A549 (cell line): ENCODE measurements around the gene B3GALT2. TPM values are rescaled to one million over a fixed set of nuclear protein-coding genes. Genes with fewer than 3 reads are reported as not detected.

Experiments
- ATAC-seq, 2 experiments: fragments of 200-7000 bp in 1 of 2; fragments of >200 bp in 1 of 2; cut with Nextera tagmentation in 1 of 2; cut with Tn5 transposase in 1 of 2; 3 replicates each; pipeline versions ENCODE4 v1.8.0 to v1.9.1; 2018 to 2020; ENCODE audit warnings: mild to moderate bottlenecking in 1 of 2, moderate library complexity in 1 of 2
- CTCF ChIA-PET: fragments of 300-600 bp; sonication (Branson Sonifier 250); formaldehyde crosslinking; extraction: SDS; loops from one replicate; lab custom pipeline; 2021; ENCODE audit warnings: antibody characterized with exemption, inconsistent platforms; lab: Yijun Ruan, JAX
- POLR2A ChIA-PET: fragments of 350-600 bp; formaldehyde crosslinking; extraction: SDS; loops from one replicate; lab custom pipeline; 2021; ENCODE audit warnings: antibody characterized with exemption, inconsistent platforms; lab: Yijun Ruan, JAX
- DNase-seq, 2 experiments: peaks; one replicate each; pipeline versions ENCODE4 v3.0.0 to v3.0.0-alpha.2; 2011 to 2016; ENCODE audit warnings: low read depth in 1 of 2, low spot score in 1 of 2
- FAIRE-seq: peaks from 2 replicates; lab custom pipeline; 2011; peaks lifted over from hg19 to GRCh38; lab: Jason Lieb, UNC
- H3K27ac ChIP-seq, 2 experiments: fragments of >200 bp; sonication (Bioruptor Twin); formaldehyde crosslinking; 3 replicates each; pipeline ENCODE4 v1.5.1; 2016 to 2017
- H3K4me1 ChIP-seq: fragments of >200 bp; sonication (Bioruptor Twin); formaldehyde crosslinking; 3 replicates; pipeline ENCODE4 v1.6.1; 2016
- H3K4me2 ChIP-seq: fragments of >200 bp; sonication (Bioruptor Twin); formaldehyde crosslinking; 3 replicates; pipeline ENCODE4 v1.6.1; 2016
- H3K4me3 ChIP-seq: fragments of >200 bp; sonication (Bioruptor Twin); formaldehyde crosslinking; 3 replicates; pipeline ENCODE4 v1.5.1; 2016
- H3K9me3 ChIP-seq: fragments of >200 bp; sonication (Bioruptor Twin); formaldehyde crosslinking; 3 replicates; pipeline ENCODE4 v1.6.1; 2016
- BCL3 ChIP-seq: fragments of >200 bp; sonication (Bioruptor Twin); formaldehyde crosslinking; IDR thresholded peaks from 3 replicates; pipeline ENCODE4 v1.6.1; 2016
- BHLHE40 ChIP-seq: IDR thresholded peaks from 2 replicates; pipeline ENCODE4 v1.6.1; 2012; ENCODE audit warnings: low read depth, low read length, inconsistent platforms
- CBX2 ChIP-seq: fragments of 200-600 bp; sonication (generic); IDR thresholded peaks from 2 replicates; pipeline ENCODE4 v1.6.1; 2016; ENCODE audit warnings: low read depth, mild to moderate bottlenecking, borderline replicate concordance
- CEBPB ChIP-seq, 2 experiments: fragments of >200 bp in 1 of 2; sonication (Bioruptor Twin) in 1 of 2; formaldehyde crosslinking in 1 of 2; IDR thresholded peaks; 2 replicates each; pipeline ENCODE4 v1.6.1; 2012 to 2016
- CHD2 ChIP-seq: fragments of 150-350 bp; IDR thresholded peaks from 2 replicates; pipeline ENCODE4 v1.6.1; 2014; ENCODE audit warnings: low read length; ENCODE audit not compliant: partially characterized antibody
- CTCF ChIP-seq: fragments of >200 bp; sonication (Bioruptor Twin); formaldehyde crosslinking; IDR thresholded peaks from 3 replicates; pipeline ENCODE4 v1.5.1; 2016
- EHMT2 ChIP-seq: fragments of 200-600 bp; sonication (generic); IDR thresholded peaks from 2 replicates; pipeline ENCODE4 v1.6.1; 2016; ENCODE audit warnings: antibody characterized with exemption, low read depth, mild to moderate bottlenecking, moderate library complexity
- FOSL2 ChIP-seq, 2 experiments: fragments of 450-650 bp in 1 of 2; fragments of >200 bp in 1 of 2; sonication (Bioruptor Twin) in 1 of 2; formaldehyde crosslinking; IDR thresholded peaks; 2 replicates each; pipeline versions ENCODE4 v1.5.0 to v1.6.1; 2016 to 2020; ENCODE audit warnings: mild to moderate bottlenecking in 1 of 2, moderate library complexity in 1 of 2
- HEYL ChIP-seq: fragments of 250-450 bp; sonication (Bioruptor Pico); IDR thresholded peaks from 2 replicates; pipeline ENCODE4 v1.8.0; 2021; ENCODE audit warnings: mild to moderate bottlenecking, moderate library complexity
- HOXA7 ChIP-seq: fragments of 250-450 bp; sonication (Bioruptor Pico); IDR thresholded peaks from 2 replicates; pipeline ENCODE4 v1.5.0; 2020; ENCODE audit warnings: mild to moderate bottlenecking, moderate library complexity
- HOXB5 ChIP-seq: fragments of 250-450 bp; sonication (Bioruptor Pico); IDR thresholded peaks from 2 replicates; pipeline ENCODE4 v1.5.0; 2020; ENCODE audit warnings: mild to moderate bottlenecking, moderate library complexity
- JUNB ChIP-seq: fragments of >200 bp; sonication (Bioruptor Twin); formaldehyde crosslinking; IDR thresholded peaks from 2 replicates; pipeline ENCODE4 v1.6.1; 2016
- MAX ChIP-seq: IDR thresholded peaks from 2 replicates; pipeline ENCODE4 v1.6.1; 2012
- NR3C1 ChIP-seq: fragments of >200 bp; sonication (Bioruptor Twin); formaldehyde crosslinking; IDR thresholded peaks from 3 replicates; pipeline ENCODE4 v1.6.1; 2017
- PBX3 ChIP-seq: IDR thresholded peaks from 2 replicates; pipeline ENCODE4 v1.6.1; 2012
- PHF8 ChIP-seq: fragments of 200-600 bp; sonication (generic); IDR thresholded peaks from 2 replicates; pipeline ENCODE4 v1.6.1; 2016; ENCODE audit warnings: low read depth, mild to moderate bottlenecking, antibody characterized with exemption, moderate library complexity, borderline replicate concordance
- POLR2A ChIP-seq: IDR thresholded peaks from 2 replicates; pipeline ENCODE4 v1.6.1; 2012; ENCODE audit warnings: mild to moderate bottlenecking, low read length
- POLR2AphosphoS2 ChIP-seq: conservative IDR thresholded peaks from 2 replicates; pipeline ENCODE4 v1.6.1; 2012; ENCODE audit warnings: low read length, improper control_type of control experiment, inconsistent platforms
- RAD21 ChIP-seq, 2 experiments: fragments of >200 bp in 1 of 2; sonication (Bioruptor Twin) in 1 of 2; formaldehyde crosslinking in 1 of 2; IDR thresholded peaks in 1 of 2; conservative IDR thresholded peaks in 1 of 2; 2 replicates in 1 of 2; 3 replicates in 1 of 2; pipeline ENCODE4 v1.6.1; 2012 to 2018; ENCODE audit warnings: inconsistent platforms in 1 of 2
- RFX5 ChIP-seq: fragments of 450-650 bp; IDR thresholded peaks from 2 replicates; pipeline ENCODE4 v1.7.1; 2014; ENCODE audit warnings: antibody characterized with exemption, mild to moderate bottlenecking, moderate library complexity
- SMC3 ChIP-seq: fragments of >200 bp; sonication (Bioruptor Twin); formaldehyde crosslinking; IDR thresholded peaks from 3 replicates; pipeline ENCODE4 v1.6.1; 2018; ENCODE audit warnings: inconsistent platforms
- TFCP2L1 ChIP-seq: fragments of 250-450 bp; sonication (Bioruptor Pico); IDR thresholded peaks from 2 replicates; pipeline ENCODE4 v1.5.0; 2021; ENCODE audit warnings: mild to moderate bottlenecking
- TP53 ChIP-seq: fragments of 250-450 bp; sonication (Bioruptor Pico); IDR thresholded peaks from 2 replicates; pipeline ENCODE4 v1.5.0; 2021; ENCODE audit warnings: mild to moderate bottlenecking, moderate library complexity
- ZSCAN20 ChIP-seq: fragments of 250-450 bp; sonication (Bioruptor Pico); IDR thresholded peaks from 2 replicates; pipeline ENCODE4 v1.8.0; 2022; ENCODE audit warnings: mild to moderate bottlenecking, moderate library complexity
- WGBS: methylation state at CpG from one replicate; pipeline ENCODE4 v1.1.6; 2017; ENCODE audit errors: missing lambda C conversion rate; 5-methylcytosine and 5-hydroxymethylcytosine counted together
- polyA plus RNA-seq, 4 experiments: library from polyadenylated mRNA; depleted of rRNA in 3 of 4; stranded (reverse); fragments of >200 nt; fragmentation: RNase III in 1 of 4; extraction: RNeasy Plus Mini Kit Qiagen cat#74134 plus additional on column Dnase treatment in 1 of 4; gene quantifications; 2 replicates in 3 of 4; 3 replicates in 1 of 4; pipeline ENCODE4 v1.2.3, GENCODE V29; 2011 to 2017

The B3GALT2 gene
- polyA plus RNA-seq, 2 of the 4 experiments (the other 2 are of a cell fraction), result not detected

- Histone ChIP-seq H3K27ac (no peak overlapping the region), H3K4me2 (no peak overlapping the region), H3K4me3 (no peak overlapping the region), H3K4me1 (no peaks in the 10 kb centered on the region), H3K9me3 (no peaks in the 10 kb centered on the region)
- ChIA-PET CTCF (interaction anchor here (0.9 kb wide), 1 partner anchor 9 kb away, joined by 3 read pairs; the partner anchor contains the start of gene B3GALT2), POLR2A (interaction anchor here (0.7 kb wide), 1 partner anchor 826 kb away, joined by 3 read pairs; no protein-coding TSS in a partner anchor)
- FAIRE-seq (no peak), DNase-seq (no peak), ATAC-seq (no peak)
- TF ChIP-seq RAD21 (conservative IDR thresholded peaks at IDR 0.05 in 1 of 2, IDR thresholded peaks at IDR 0.05 in 1 of 2) (no peak), PBX3 (no peak), TFCP2L1 (no peak), NR3C1 (no peak), HEYL (CRISPR knock-in tag) (no peak), TP53 (CRISPR knock-in tag) (no peak), BHLHE40 (no peak), RFX5 (no peak), POLR2A (no peak), BCL3 (no peak), HOXB5 (CRISPR knock-in tag) (no peak), CHD2 (no peak), JUNB (no peak)
Measured at GRCh38 chr1:193176788-193177187, 9.6 kb downstream of the B3GALT2 start.

- Histone ChIP-seq H3K4me1 (no peaks in the 10 kb centered on the region), H3K4me3 (no peak overlapping the region)
- no peak for DNase-seq
- FAIRE-seq, result no peak
- POLR2A ChIA-PET, result no interaction called here
- CTCF ChIA-PET, result no interaction called here
- TF ChIP-seq EHMT2, result no peak
- no peak for TF ChIP-seq TFCP2L1
- TF ChIP-seq HOXA7 (CRISPR knock-in tag), result no peak
- TF ChIP-seq JUNB, result no peak
- TF ChIP-seq PHF8, result no peak
- no peak for TF ChIP-seq CEBPB (IDR thresholded peaks at IDR 0.05)
- TF ChIP-seq RAD21 (conservative IDR thresholded peaks at IDR 0.05 in 1 of 2, IDR thresholded peaks at IDR 0.05 in 1 of 2), result no peak
- TF ChIP-seq FOSL2 (IDR thresholded peaks at IDR 0.05), result no peak
- TF ChIP-seq FOSL2 (CRISPR knock-in tag; IDR thresholded peaks at IDR 0.05), result no peak
- TF ChIP-seq MAX, result no peak
- no peak for TF ChIP-seq POLR2AphosphoS2
- TF ChIP-seq CTCF, result no peak
- TF ChIP-seq ZSCAN20 (CRISPR knock-in tag), result no peak
- no peak for TF ChIP-seq CBX2
- no peak for TF ChIP-seq HOXB5 (CRISPR knock-in tag)
- no peak for TF ChIP-seq SMC3
- TF ChIP-seq HEYL (CRISPR knock-in tag), result no peak
- TF ChIP-seq, all 56 proteins: peak for 0
- WGBS, result 67% methylated on average over 1 of the region's 1 CpG
- ATAC-seq, result no peak
- H3K9me3 ChIP-seq, result no peaks in the 10 kb centered on the region
- no peak overlapping the region for H3K27ac ChIP-seq
- H3K4me2 ChIP-seq, result no peak overlapping the region
Measured at GRCh38 chr1:193176113-193176512, 10.3 kb downstream of the B3GALT2 start.
